HepG2 (cell line): ENCODE measurements around the gene APIP.

Source experiments
- HDAC1 ChIP-seq: sonication (generic); formaldehyde crosslinking; IDR thresholded peaks from 2 replicates; pipeline ENCODE4 v1.5.1; 2020; ENCODE audit warnings: mild to moderate bottlenecking, missing genetic modification reagents
- LRRFIP1 ChIP-seq: sonication (generic); formaldehyde crosslinking; conservative IDR thresholded peaks from 2 replicates; pipeline ENCODE4 v1.4.0; 2020; ENCODE audit warnings: missing genetic modification reagents
- SUZ12 ChIP-seq: fragments of 150-350 bp; IDR thresholded peaks from 2 replicates; pipeline ENCODE4 v1.6.1; 2014; ENCODE audit warnings: low read depth, low read length

- TF ChIP-seq LRRFIP1 (CRISPR knock-in tag) (no peak), HDAC1 (no peak), SUZ12 (no peak)
These were observed 5.4 kb downstream of the APIP start for GRCh38 chr11:34910817-34911216.
